K562 (cell line): ENCODE measurements around the gene C1RL. TPM values are rescaled to one million over a fixed set of nuclear protein-coding genes. Genes with fewer than 3 reads are reported as not detected.
A peak's percentile ranks its signal among the peaks of the same experiment; 100 is the strongest.

Experiments used
- ATAC-seq: fragments of 200-7000 bp; cut with Tn5 transposase; 3 replicates; pipeline ENCODE4 v1.9.1; 2020; ENCODE audit warnings: moderate library complexity
- BruUV-seq: library from RNA; stranded (reverse); fragments of 400-500 nt; replicated peaks from 2 replicates; lab custom pipeline; 2021; lab: Mats Ljungman, UMichigan
- CTCF ChIA-PET: fragments of 300-600 bp; formaldehyde crosslinking; extraction: SDS; loops from one replicate; lab custom pipeline; 2021; ENCODE audit warnings: low intra/inter-chr PET ratio; lab: Yijun Ruan, JAX
- POLR2A ChIA-PET: fragments of 300-600, 350-650 bp; sonication (Branson Sonifier 250); formaldehyde crosslinking; extraction: SDS; loops from one replicate; lab custom pipeline; 2021; ENCODE audit warnings: antibody characterized with exemption, inconsistent platforms; lab: Yijun Ruan, JAX
- DNase-seq, 4 experiments: peaks; one replicate each; pipeline versions ENCODE4 v3.0.0 to v3.0.0-alpha.2; 2011 to 2018; ENCODE audit warnings: low spot score in 3 of 4, mixed read lengths in 3 of 4; ENCODE audit errors: extremely low read depth in 1 of 4
- FAIRE-seq: peaks from 2 replicates; lab custom pipeline; 2011; peaks lifted over from hg19 to GRCh38; lab: Jason Lieb, UNC
- H2AFZ ChIP-seq: 2 replicates; pipeline ENCODE4 v1.6.0; 2011; ENCODE audit warnings: low read depth, low read length, control low read depth, inconsistent platforms
- H3K27ac ChIP-seq: fragments of 200-600 bp; 3 replicates; pipeline ENCODE4 v1.8.0; 2011; ENCODE audit warnings: low read depth, mild to moderate bottlenecking, control low read depth, inconsistent platforms, low read length, moderate library complexity, mixed read lengths; ENCODE audit errors: extremely low read depth
- H3K27me3 ChIP-seq, 2 experiments: fragments of 300-600 bp in 1 of 2; 2 replicates in 1 of 2; 3 replicates in 1 of 2; pipeline versions ENCODE4 v1.6.0 to v1.8.0; 2011; ENCODE audit warnings: inconsistent platforms in 2 of 2, low read length in 2 of 2, mild to moderate bottlenecking in 1 of 2, mixed read lengths in 1 of 2, moderate library complexity in 1 of 2; ENCODE audit not compliant: control insufficient read depth in 2 of 2, insufficient read depth in 2 of 2
- H3K36me3 ChIP-seq: fragments of 300-600 bp; 3 replicates; pipeline ENCODE4 v1.8.0; 2011; ENCODE audit warnings: mild to moderate bottlenecking, low read length, inconsistent platforms; ENCODE audit not compliant: control insufficient read depth, insufficient read depth
- H3K4me1 ChIP-seq, 2 experiments: fragments of 200-600 bp in 1 of 2; replicated peaks in 1 of 2; 2 replicates in 1 of 2; 3 replicates in 1 of 2; pipeline versions ENCODE4 v1.5.1 to v1.8.0; 2011; ENCODE audit warnings: inconsistent platforms in 2 of 2, low read length in 2 of 2, mild to moderate bottlenecking in 1 of 2, mixed read lengths in 1 of 2, moderate library complexity in 1 of 2; ENCODE audit not compliant: control insufficient read depth in 2 of 2, insufficient read depth in 2 of 2
- H3K4me2 ChIP-seq: 2 replicates; pipeline ENCODE4 v1.6.1; 2011; ENCODE audit warnings: low read length, control low read depth, inconsistent platforms, mixed read lengths; ENCODE audit not compliant: insufficient read depth
- H3K4me3 ChIP-seq: fragments of 200-600 bp; sonication (generic), shearing (Covaris generic); 2 replicates; pipeline ENCODE4 v1.5.1; 2016; ENCODE audit warnings: control low read depth, inconsistent platforms
- H3K79me2 ChIP-seq: fragments of 200-600 bp; 3 replicates; pipeline ENCODE4 v1.8.0; 2011; ENCODE audit warnings: low read length, inconsistent platforms; ENCODE audit not compliant: control insufficient read depth, insufficient read depth
- H3K9ac ChIP-seq, 2 experiments: 2 replicates each; pipeline versions ENCODE4 v1.6.0 to v1.6.1; 2011; ENCODE audit warnings: low read depth in 2 of 2, low read length in 2 of 2, control low read depth in 1 of 2, inconsistent platforms in 1 of 2, mild to moderate bottlenecking in 1 of 2, mixed read lengths in 1 of 2; ENCODE audit not compliant: insufficient read depth in 1 of 2
- H3K9me1 ChIP-seq: one replicate; pipeline ENCODE4 v1.6.0; 2011; ENCODE audit warnings: inconsistent platforms, mild to moderate bottlenecking, low read length, moderate library complexity; ENCODE audit not compliant: control insufficient read depth, insufficient read depth
- H3K9me3 ChIP-seq: replicated peaks from 2 replicates; pipeline ENCODE4 v1.5.1; 2011; ENCODE audit warnings: low read depth, low read length, inconsistent platforms; ENCODE audit not compliant: control insufficient read depth, insufficient read depth
- H4K20me1 ChIP-seq: replicated peaks from 2 replicates; pipeline ENCODE4 v1.6.1; 2011; ENCODE audit warnings: low read length, inconsistent platforms, mixed read lengths; ENCODE audit not compliant: control insufficient read depth, insufficient read depth
- CBX3 ChIP-seq, 2 experiments: IDR thresholded peaks; 1 replicate in 1 of 2; 2 replicates in 1 of 2; pipeline ENCODE4 v1.6.1; 2012; ENCODE audit warnings: inconsistent platforms in 2 of 2, low read length in 2 of 2, borderline replicate concordance in 1 of 2, control low read depth in 1 of 2
- NCOA2 ChIP-seq, 2 experiments: fragments of 450-650 bp; IDR thresholded peaks; 2 replicates each; pipeline ENCODE4 v1.6.1; 2018; ENCODE audit warnings: mild to moderate bottlenecking in 2 of 2, moderate library complexity in 1 of 2; ENCODE audit not compliant: partially characterized antibody in 2 of 2
- WGBS: fragments of 100-300 bp; shearing (Covaris generic); methylation state at CpG from one replicate; pipeline ENCODE4 v1.1.6; 2016; ENCODE audit warnings: low coverage, mixed read lengths; ENCODE audit not compliant: insufficient coverage; ENCODE audit errors: missing lambda C conversion rate; 5-methylcytosine and 5-hydroxymethylcytosine counted together
- in situ Hi-C: fragments of 300-500 bp; cut with MboI; formaldehyde crosslinking; loops from 4 replicates; pipeline ENCODE4 v1.15.0; 2018; ENCODE audit warnings: inconsistent platforms, mixed read lengths
- intact Hi-C: fragments of 100-400 bp; cut with micrococcal nuclease; formaldehyde crosslinking; loops from 2 replicates; pipeline ENCODE4 v1.14.2; 2022
- polyA plus RNA-seq, 8 experiments: library from polyadenylated mRNA; depleted of rRNA in 4 of 8; stranded (reverse) in 5 of 8; unstranded in 3 of 8; fragments of >200 nt; fragmentation: Nextera tagmentation in 2 of 8; fragmentation: Illumina TruSeq in 1 of 8; extraction: Ambion mirVana in 2 of 8; extraction: Trizol in 1 of 8; gene quantifications; 2 replicates each; pipeline versions ENCODE4 v1.2.1 to v1.2.3, GENCODE V29; 2011 to 2014; ENCODE audit warnings: inconsistent platforms in 1 of 8, missing spikeins in 1 of 8
- total RNA-seq, 7 experiments: library from RNA; depleted of rRNA in 6 of 7; stranded (reverse); fragments of >200 nt in 6 of 7; fragmentation: Illumina TruSeq in 2 of 7; extraction: Trizol in 2 of 7; gene quantifications; 2 replicates each; pipeline versions ENCODE4 v1.2.1 to v1.2.3, GENCODE V29; 2011 to 2021; ENCODE audit warnings: low replicate concordance in 1 of 7
- TF ChIP-seq, protein P1 (sequence below), 2 experiments: fragments of 450-650 bp; formaldehyde crosslinking in 1 of 2; IDR thresholded peaks; 2 replicates each; pipeline versions ENCODE4 v1.4.0 to v1.6.1; 2014 to 2020; ENCODE audit warnings: mild to moderate bottlenecking in 2 of 2, borderline replicate concordance in 1 of 2, low read depth in 1 of 2
- TF ChIP-seq, protein P2 (sequence below): fragments of 450-650 bp; IDR thresholded peaks from 2 replicates; pipeline ENCODE4 v1.6.1; 2018; ENCODE audit warnings: mild to moderate bottlenecking, low read depth; ENCODE audit not compliant: partially characterized antibody
- TF ChIP-seq, protein P3 (sequence below): fragments of 250-450 bp; sonication (Bioruptor Pico); IDR thresholded peaks from 2 replicates; pipeline ENCODE4 v1.4.0; 2020; ENCODE audit warnings: mild to moderate bottlenecking, moderate library complexity, borderline replicate concordance

C1RL gene
- total and polyA plus RNA-seq, 9 of the 15 experiments (the other 6 are each of a cell fraction or from before 2014, with no cell fraction given): 1.4 to 10.7 (median 8.0) TPM

DNA sequence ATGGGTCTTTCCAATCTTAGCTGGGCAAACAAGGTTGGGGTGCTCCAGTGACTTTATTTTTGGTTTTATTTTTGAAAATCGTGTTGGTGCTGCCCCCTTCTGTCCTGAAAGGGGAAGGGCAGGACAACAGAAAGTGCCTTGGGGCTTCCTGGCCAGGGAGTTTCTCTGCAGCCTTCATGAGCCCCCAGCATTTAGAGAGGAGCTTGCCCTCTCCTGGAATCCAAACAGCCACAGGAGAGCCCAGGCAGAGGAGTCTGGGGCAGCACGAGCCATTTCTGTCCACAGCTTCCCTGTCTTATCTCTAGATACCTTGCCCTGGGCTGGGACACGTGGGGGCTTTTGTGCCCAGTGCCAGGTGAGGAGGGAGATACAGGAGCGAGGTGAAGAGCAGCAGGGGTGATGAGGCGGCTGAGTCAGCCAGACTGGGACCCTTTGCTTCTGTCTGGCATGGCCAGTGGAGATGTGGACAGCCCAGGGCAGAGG lies 4.4 kb upstream of the C1RL start (continued):
- TF ChIP-seq, protein P1, sequence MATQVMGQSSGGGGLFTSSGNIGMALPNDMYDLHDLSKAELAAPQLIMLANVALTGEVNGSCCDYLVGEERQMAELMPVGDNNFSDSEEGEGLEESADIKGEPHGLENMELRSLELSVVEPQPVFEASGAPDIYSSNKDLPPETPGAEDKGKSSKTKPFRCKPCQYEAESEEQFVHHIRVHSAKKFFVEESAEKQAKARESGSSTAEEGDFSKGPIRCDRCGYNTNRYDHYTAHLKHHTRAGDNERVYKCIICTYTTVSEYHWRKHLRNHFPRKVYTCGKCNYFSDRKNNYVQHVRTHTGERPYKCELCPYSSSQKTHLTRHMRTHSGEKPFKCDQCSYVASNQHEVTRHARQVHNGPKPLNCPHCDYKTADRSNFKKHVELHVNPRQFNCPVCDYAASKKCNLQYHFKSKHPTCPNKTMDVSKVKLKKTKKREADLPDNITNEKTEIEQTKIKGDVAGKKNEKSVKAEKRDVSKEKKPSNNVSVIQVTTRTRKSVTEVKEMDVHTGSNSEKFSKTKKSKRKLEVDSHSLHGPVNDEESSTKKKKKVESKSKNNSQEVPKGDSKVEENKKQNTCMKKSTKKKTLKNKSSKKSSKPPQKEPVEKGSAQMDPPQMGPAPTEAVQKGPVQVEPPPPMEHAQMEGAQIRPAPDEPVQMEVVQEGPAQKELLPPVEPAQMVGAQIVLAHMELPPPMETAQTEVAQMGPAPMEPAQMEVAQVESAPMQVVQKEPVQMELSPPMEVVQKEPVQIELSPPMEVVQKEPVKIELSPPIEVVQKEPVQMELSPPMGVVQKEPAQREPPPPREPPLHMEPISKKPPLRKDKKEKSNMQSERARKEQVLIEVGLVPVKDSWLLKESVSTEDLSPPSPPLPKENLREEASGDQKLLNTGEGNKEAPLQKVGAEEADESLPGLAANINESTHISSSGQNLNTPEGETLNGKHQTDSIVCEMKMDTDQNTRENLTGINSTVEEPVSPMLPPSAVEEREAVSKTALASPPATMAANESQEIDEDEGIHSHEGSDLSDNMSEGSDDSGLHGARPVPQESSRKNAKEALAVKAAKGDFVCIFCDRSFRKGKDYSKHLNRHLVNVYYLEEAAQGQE (IDR thresholded peaks at IDR 0.05; ENCODE audit: borderline replicate concordance): peak; percentile 37; the same call in 1 of the 2 replicates
- TF ChIP-seq, protein P1 (CRISPR knock-in tag; IDR thresholded peaks at IDR 0.05; ENCODE audit: low read depth): no peak
- TF ChIP-seq, all 486 proteins: peak for 4

DNA sequence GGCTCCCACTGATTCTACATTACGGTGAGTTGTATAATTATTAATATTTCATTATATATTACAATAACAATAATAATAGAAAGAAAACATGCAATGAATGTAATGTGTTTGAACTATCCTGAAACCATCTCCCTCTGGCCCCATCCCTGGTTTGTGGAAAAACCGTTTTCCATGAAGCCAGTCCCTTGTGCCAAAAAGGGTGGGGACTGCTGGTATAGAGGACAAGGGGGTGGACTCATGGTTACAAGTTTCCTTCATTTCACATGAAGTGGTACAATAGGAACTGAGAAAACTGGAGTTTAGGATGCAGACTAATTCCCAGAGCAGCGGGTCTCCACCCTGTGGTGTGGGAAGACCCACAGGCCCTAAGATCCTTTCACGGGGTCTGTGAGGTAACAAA lies 3.0 kb upstream of the C1RL start:
- Histone ChIP-seq H4K20me1 (no peaks in the 10 kb centered on the region), H3K4me3 (no peak overlapping the region), H3K9ac (no peak overlapping the region), H3K9me3 (no peaks in the 10 kb centered on the region; the same call in 1 of the 2 replicates), H3K27me3 (no peaks in the 10 kb centered on the region), H3K36me3 (peaks cover 2% of the 10 kb centered on the region; the same call in 2 of the 3 replicates), H3K4me1 (peaks cover 16 to 21% of the 10 kb centered on the region in 2 experiments), H2AFZ (no peak overlapping the region), H3K9me1 (no peaks in the 10 kb centered on the region), H3K79me2 (peaks cover 24% of the 10 kb centered on the region), H3K27ac (no peak overlapping the region), H3K4me2 (no peak overlapping the region)
- CTCF ChIA-PET: no interaction called here
- POLR2A ChIA-PET: no interaction called here
- no peak for FAIRE-seq
- intact Hi-C loops: no loop called here
- ATAC-seq: no peak
- WGBS: 66% methylated on average over 3 of the region's 4 CpGs
- in situ Hi-C loops: no loop called here
- DNase-seq: no peak
- no TSS peak for BruUV-seq
- TF ChIP-seq NCOA2 (IDR thresholded peaks at IDR 0.05; ENCODE audit: partially characterized antibody in 2 of 2): no peak
- TF ChIP-seq, protein P2, sequence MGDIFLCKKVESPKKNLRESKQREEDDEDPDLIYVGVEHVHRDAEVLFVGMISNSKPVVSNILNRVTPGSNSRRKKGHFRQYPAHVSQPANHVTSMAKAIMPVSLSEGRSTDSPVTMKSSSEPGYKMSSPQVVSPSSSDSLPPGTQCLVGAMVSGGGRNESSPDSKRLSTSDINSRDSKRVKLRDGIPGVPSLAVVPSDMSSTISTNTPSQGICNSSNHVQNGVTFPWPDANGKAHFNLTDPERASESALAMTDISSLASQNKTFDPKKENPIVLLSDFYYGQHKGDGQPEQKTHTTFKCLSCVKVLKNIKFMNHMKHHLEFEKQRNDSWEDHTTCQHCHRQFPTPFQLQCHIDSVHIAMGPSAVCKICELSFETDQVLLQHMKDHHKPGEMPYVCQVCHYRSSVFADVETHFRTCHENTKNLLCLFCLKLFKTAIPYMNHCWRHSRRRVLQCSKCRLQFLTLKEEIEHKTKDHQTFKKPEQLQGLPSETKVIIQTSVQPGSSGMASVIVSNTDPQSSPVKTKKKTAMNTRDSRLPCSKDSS: no peak
- TF ChIP-seq, protein P3, sequence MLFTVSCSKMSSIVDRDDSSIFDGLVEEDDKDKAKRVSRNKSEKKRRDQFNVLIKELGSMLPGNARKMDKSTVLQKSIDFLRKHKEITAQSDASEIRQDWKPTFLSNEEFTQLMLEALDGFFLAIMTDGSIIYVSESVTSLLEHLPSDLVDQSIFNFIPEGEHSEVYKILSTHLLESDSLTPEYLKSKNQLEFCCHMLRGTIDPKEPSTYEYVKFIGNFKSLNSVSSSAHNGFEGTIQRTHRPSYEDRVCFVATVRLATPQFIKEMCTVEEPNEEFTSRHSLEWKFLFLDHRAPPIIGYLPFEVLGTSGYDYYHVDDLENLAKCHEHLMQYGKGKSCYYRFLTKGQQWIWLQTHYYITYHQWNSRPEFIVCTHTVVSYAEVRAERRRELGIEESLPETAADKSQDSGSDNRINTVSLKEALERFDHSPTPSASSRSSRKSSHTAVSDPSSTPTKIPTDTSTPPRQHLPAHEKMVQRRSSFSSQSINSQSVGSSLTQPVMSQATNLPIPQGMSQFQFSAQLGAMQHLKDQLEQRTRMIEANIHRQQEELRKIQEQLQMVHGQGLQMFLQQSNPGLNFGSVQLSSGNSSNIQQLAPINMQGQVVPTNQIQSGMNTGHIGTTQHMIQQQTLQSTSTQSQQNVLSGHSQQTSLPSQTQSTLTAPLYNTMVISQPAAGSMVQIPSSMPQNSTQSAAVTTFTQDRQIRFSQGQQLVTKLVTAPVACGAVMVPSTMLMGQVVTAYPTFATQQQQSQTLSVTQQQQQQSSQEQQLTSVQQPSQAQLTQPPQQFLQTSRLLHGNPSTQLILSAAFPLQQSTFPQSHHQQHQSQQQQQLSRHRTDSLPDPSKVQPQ (CRISPR knock-in tag): no peak
- no peak for TF ChIP-seq CBX3 (IDR thresholded peaks at IDR 0.05; ENCODE audit: borderline replicate concordance in 1 of 2, low read length in 2 of 2)
